ENCODE measurements around the gene LRATD1. TPM values are rescaled to one million over a fixed set of nuclear protein-coding genes. Genes with fewer than 3 reads are reported as not detected.

The LRATD1 gene
- total and polyA plus RNA-seq, 10 of the 15 experiments (the other 5 are each of a cell fraction or from before 2014, with no cell fraction given), result 0.02 TPM; not detected in 9

- no peak for TF ChIP-seq ZNF592 (IDR thresholded peaks at IDR 0.05)
- TF ChIP-seq BCL3 (IDR thresholded peaks at IDR 0.05; ENCODE audit: borderline replicate concordance, insufficient read depth, low read depth, low read length, poor library complexity, severe bottlenecking), result no peak
- TF ChIP-seq SMC3 (IDR thresholded peaks at IDR 0.05; ENCODE audit: borderline replicate concordance, low read length), result no peak
- TF ChIP-seq RCOR1 (conservative IDR thresholded peaks at IDR 0.05; ENCODE audit: low read depth, low read length), result no peak
- TF ChIP-seq MTA2 (IDR thresholded peaks at IDR 0.05; ENCODE audit: low read depth), result no peak
Measured at GRCh38 chr2:14583059-14583458, 49.5 kb upstream of the LRATD1 start (continued).

- RAD21 ChIA-PET (ENCODE audit: unreplicated experiment), result no interaction called here
- TF ChIP-seq SIN3A (IDR thresholded peaks at IDR 0.05; ENCODE audit: low read depth, low read length) (no peak), PBX3 (IDR thresholded peaks at IDR 0.05; ENCODE audit: insufficient replicate concordance, low read depth, low read length) (no peak), CBX5 (IDR thresholded peaks at IDR 0.05; ENCODE audit: low read depth) (no peak), TBL1XR1 (IDR thresholded peaks at IDR 0.05; ENCODE audit: low read depth, low read length) (no peak), NR2C2 (IDR thresholded peaks at IDR 0.05; ENCODE audit: borderline replicate concordance, control insufficient read depth, insufficient read length, low read depth) (no peak), SMC3 (IDR thresholded peaks at IDR 0.05; ENCODE audit: borderline replicate concordance, low read length) (no peak)
Measured at GRCh38 chr2:14583802-14584201, 48.7 kb upstream of the LRATD1 start.

More at GRCh38 chr2:14583802-14584201, 48.7 kb upstream of the LRATD1 start:
- intact Hi-C loops (cut with micrococcal nuclease; ENCODE audit: unreplicated experiment) (no loop called here), in situ Hi-C loops (cut with MboI) (no loop called here)
- FAIRE-seq (no peak), DNase-seq (ENCODE audit: low read depth, low spot score) (no peak), ATAC-seq (no peak)
- Histone ChIP-seq H3K79me2 (ENCODE audit: control insufficient read depth, insufficient read depth, low read length) (no peaks in the 10 kb centered on the region), H2AFZ (ENCODE audit: control insufficient read depth, low read depth, low read length) (no peak overlapping the region), H3K9ac (ENCODE audit: control insufficient read depth, insufficient read depth, low read length) (no peak overlapping the region), H3K27ac (ENCODE audit: control insufficient read depth, insufficient read depth) (no peak overlapping the region), H4K20me1 (ENCODE audit: control insufficient read depth, insufficient read depth) (no peaks in the 10 kb centered on the region), H3K36me3 (ENCODE audit: control insufficient read depth in 2 of 2, insufficient read depth in 2 of 2, low read length in 1 of 2) (no peaks in the 10 kb centered on the region), H3K4me1 (ENCODE audit: control insufficient read depth, insufficient read depth, low read length) (no peaks in the 10 kb centered on the region), H3K9me3 (replicated peaks; ENCODE audit: control insufficient read depth, insufficient read depth, low read length) (no peaks in the 10 kb centered on the region), H3K27me3 (replicated peaks in 1 of 2; ENCODE audit: control insufficient read depth in 2 of 2, insufficient read depth in 2 of 2, low read length in 1 of 2) (no peaks in the 10 kb centered on the region), H3K4me3 (no peak overlapping the region), H3K4me2 (ENCODE audit: control insufficient read depth, insufficient read depth) (no peak overlapping the region)
- SMC1A ChIA-PET (ENCODE audit: uncharacterized antibody, unreplicated experiment), result no interaction called here
- WGBS (ENCODE audit: insufficient coverage, insufficient replicate concordance, low lambda C conversion rate, missing lambda C conversion rate), result 5% methylated on average over 4 of the region's 4 CpGs
- no TSS peak for BruUV-seq (replicated peaks)
- POLR2A ChIA-PET, result no interaction called here
- CTCF ChIA-PET, result no interaction called here
